ENCODE results near the gene LDB3.

LDB3 gene

DNA sequence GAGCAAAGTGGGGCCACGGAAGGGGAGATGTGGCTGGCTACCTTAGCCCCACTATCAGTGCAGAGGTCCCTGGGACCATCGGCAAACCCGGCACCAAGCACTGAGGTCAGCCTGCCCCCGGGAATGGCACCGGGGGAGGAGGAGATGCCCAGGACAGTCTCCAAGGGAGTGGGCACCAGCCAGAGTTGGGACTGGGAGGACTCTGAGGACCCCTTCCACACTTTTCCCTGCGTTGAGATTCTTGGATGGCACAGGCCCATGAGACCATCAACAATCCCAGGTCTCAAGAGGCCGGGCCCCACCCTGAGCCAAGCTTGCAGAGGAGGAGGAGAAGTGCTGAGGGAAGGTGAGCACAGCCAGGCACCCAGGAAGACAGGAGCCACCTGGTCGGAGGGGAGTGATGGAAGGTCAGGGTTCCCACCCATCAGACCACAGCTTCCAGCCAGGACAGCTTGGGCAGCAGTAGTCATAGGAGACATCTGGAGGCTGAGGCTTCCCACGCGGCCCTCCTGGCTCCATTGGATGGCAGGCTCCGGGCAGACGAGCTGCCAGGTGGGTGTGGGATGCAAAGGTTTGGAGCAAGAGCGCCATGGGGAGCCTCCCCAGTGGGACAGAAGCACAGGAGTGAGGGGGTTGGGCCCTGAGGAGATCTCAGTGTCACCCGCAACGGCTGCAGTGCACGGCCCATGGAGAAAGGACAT is 16.5 kb upstream of the LDB3 start:
- DNase-seq (ENCODE audit: low spot score) = peak; percentile 41

DNA sequence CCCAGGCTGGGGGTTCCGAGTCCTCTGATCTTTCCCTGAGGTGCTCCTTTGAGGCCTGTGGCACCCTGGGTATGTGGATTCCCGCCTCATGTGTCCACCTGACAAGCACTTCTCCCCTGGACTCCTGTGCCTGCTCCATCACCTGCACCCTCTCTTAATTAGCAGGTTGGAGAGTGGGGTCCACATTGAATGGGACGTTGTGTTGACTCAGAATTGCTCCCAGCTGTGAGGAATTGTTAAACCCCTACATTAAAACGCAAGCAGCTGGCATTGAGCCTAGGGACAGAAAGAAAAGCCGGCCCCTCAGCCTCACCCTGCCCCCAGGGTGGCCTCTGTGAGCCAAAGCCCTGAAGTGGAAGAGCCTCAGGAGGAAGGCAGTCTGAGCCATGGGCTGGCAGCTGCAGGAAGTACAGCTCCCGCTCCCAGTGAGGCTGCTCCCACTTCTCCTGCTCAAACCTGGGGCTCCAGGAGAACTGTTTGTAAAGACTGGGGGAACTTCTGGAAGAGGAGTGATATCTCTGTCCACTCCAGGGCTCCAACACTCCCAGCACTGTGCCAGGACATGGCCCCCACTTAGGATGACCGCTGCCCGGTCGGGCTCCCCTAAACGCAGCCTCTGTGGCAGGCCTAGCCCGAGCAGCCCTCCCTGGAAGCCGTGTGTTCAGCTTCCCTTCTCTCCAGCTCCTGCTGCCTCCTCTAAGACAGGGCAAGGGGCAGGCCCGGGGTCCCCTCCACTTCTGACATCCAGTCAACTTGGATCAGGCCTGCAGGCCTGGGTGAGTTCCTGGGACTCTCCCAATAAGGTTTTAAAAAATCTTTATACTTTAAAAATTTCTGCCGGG is 15.7 kb upstream of the LDB3 start:
- no peak for DNase-seq (ENCODE audit: low spot score)

DNA sequence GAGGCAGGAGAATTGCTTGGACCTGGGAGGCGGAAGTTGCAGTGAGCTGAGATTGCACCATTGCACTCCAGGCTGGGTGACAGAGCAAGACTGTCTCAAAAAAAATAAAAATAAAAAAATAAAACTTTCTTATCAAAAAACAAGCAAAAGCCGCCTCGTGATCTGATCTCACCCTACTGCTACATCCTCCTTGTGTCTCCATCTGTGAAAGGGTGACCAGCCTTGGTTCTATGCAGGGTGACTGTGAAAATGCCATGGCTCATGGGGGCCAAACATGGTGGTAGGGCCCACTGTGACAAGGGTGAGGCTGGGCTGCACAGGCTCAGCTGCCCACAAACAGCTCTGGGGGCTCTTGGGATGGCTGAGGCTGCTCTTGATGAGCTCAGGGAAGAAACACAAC is 14.9 kb upstream of the LDB3 start:
- DNase-seq (ENCODE audit: low spot score) = no peak

DNA sequence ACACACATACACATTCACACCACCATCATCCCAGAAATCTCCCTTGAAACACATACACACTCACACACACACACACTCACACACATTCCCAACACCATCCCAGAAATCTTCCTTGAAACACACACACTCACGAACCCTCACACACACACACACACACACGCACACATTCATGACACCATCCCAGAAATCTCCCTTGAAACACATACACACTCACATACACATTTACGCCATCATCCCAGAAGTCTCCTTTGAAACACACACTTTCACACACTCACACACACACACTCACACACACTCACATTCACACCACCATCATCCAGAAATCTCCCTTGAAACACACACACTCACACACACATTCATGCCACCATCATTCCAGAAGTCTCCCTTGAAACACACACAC is 14.3 kb upstream of the LDB3 start:
- DNase-seq (ENCODE audit: low spot score) = no peak

GRCh38 chr10:86654411-86655172 is 13.7 kb upstream of the LDB3 start, which contains the start of gene OPN4:
OPN4 (plus strand) TSS chr10:86654547; CDS start chr10:86654784, 237 bp downstream.
- no peak for DNase-seq (ENCODE audit: low spot score)

DNA sequence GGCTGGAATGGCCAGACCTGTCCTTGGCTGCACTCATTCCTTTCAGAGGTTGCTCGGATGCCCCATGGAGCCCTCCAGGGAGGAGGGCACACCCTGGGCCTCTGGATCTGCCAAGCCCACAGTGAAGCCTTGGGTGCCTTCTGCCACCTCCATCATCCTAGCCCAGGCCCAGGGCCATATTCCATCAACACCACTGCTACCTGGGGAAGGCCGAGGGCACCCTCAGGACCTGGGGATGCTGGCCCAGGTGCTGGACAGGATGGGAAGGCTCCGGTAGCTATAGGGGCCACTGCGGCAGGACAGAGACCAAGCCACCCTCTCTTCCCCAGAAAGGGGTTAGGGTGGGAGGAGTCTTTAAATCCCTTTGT is 13.2 kb upstream of the LDB3 start:
- DNase-seq (ENCODE audit: low spot score) = no peak

DNA sequence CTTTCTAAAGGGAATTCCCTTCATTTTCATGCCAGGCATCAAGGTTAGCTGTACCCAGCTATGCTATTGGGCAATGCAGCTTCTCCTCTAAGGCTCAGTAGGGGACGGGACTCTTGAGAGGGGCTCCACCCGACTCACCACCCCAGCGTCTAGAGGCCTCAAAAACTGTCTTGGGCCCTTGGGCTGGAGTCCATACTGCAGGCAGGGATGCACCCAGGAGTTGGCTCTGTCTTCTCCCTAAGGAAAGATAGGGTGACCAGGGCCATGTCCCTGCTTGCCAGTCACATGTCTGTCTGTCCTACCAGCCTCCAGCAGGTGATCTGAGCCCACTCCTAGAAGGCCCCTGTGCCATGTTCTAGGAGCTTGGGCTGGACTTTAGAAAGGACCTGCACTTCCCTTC is 12.7 kb upstream of the LDB3 start:
- DNase-seq (ENCODE audit: low spot score) = no peak

DNA sequence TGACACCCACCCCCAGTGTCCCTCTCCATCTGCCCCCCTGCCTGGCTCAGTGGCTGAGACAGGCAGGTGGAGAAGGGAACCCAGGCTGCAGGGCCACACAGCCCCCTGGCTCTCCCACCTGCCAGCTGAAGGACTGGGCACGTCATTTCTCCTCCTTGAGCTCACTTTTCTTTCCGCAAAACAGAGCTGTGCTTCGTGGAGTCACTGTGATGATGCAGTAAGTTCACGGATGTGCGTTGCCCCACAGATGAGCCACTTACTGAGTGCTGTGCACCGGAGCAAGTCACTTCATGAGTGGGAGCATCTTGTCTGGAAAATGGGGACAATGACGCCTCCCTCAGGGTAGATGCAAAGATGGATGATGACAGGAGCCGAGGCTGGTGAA is 11.3 kb upstream of the LDB3 start:
- no peak for DNase-seq (ENCODE audit: low spot score)

- DNase-seq (ENCODE audit: low spot score) = no peak
These were observed 10.8 kb upstream of the LDB3 start for GRCh38 chr10:86657396-86658011.

DNA sequence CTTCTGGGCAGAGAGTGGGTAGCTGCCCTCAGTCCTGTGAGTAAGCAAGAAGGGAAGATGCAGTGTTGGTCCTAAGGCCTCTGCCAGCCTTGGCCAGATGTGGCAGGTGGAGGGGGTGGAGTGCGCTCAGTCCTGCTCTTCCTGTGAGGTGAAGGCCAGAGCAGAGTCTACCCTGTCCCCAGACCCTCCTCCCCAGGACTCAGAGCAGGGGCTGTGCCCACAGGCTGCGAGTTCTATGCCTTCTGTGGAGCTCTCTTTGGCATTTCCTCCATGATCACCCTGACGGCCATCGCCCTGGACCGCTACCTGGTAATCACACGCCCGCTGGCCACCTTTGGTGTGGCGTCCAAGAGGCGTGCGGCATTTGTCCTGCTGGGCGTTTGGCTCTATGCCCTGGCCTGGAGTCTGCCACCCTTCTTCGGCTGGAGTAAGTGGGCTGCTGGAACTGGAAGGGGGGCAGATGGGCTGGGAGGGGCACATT is 10.0 kb upstream of the LDB3 start:
- no peak for DNase-seq (ENCODE audit: low spot score)

GRCh38 chr10:86658751-86659150 is 9.6 kb upstream of the LDB3 start:
- DNase-seq (ENCODE audit: low spot score) = no peak

DNA sequence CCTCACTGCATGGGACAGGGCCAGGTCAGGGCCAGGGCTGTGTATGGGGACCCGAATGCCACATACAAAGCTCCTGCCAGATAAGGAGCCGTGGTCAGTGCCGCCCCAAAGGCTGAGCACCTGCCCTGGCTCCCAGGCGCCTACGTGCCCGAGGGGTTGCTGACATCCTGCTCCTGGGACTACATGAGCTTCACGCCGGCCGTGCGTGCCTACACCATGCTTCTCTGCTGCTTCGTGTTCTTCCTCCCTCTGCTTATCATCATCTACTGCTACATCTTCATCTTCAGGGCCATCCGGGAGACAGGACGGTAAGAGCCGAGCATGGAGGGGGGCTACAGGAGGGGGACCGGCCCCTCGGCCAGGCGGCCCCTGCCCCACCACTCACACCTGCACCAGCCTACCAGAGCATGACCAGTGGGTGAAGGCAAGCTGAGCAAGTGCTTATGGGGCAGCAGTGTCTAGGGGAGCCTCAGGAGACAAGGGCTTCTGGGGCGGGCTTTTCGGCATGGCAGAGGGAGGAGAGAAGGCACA is 9.1 kb upstream of the LDB3 start:
- no peak for DNase-seq (ENCODE audit: low spot score)

DNA sequence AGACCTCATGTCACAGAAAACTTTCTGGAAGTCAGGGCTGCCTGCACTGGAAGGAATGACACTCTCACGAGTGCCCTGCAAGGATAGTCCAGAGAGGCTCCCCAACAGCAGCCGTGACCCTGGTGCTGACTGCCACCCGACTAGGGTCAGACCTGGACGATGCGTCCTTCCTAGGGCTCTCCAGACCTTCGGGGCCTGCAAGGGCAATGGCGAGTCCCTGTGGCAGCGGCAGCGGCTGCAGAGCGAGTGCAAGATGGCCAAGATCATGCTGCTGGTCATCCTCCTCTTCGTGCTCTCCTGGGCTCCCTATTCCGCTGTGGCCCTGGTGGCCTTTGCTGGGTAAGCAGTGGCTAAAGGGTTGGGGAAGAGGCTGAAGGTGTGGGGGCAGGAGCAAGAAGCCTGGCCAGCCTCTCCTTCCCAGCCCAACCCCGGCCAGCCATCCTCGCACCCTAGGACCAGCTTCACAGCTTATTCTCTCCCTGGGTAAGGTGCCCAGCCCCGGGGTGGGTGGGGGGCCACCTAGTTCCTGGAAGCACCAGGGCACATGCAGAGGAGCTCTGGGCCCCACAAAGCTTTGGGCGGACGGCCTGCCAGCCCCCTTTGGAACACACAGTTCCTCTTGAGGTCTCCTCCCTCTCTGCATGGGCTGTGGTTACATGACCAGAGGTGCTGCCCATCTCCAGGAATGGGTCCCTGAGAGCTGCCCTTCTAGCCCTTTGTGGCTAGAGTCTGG is 8.4 kb upstream of the LDB3 start:
- no peak for DNase-seq (ENCODE audit: low spot score)

- no peak for DNase-seq (ENCODE audit: low spot score)
These were observed 6.9 kb upstream of the LDB3 start for GRCh38 chr10:86661161-86662025.

GRCh38 chr10:86662186-86663045 is 5.9 kb upstream of the LDB3 start:
- no peak for DNase-seq (ENCODE audit: low spot score)

GRCh38 chr10:86663046-86663345 is 5.3 kb upstream of the LDB3 start:
- no peak for DNase-seq (ENCODE audit: low spot score)

GRCh38 chr10:86663576-86664339 is 4.6 kb upstream of the LDB3 start:
- no peak for DNase-seq (ENCODE audit: low spot score)

DNA sequence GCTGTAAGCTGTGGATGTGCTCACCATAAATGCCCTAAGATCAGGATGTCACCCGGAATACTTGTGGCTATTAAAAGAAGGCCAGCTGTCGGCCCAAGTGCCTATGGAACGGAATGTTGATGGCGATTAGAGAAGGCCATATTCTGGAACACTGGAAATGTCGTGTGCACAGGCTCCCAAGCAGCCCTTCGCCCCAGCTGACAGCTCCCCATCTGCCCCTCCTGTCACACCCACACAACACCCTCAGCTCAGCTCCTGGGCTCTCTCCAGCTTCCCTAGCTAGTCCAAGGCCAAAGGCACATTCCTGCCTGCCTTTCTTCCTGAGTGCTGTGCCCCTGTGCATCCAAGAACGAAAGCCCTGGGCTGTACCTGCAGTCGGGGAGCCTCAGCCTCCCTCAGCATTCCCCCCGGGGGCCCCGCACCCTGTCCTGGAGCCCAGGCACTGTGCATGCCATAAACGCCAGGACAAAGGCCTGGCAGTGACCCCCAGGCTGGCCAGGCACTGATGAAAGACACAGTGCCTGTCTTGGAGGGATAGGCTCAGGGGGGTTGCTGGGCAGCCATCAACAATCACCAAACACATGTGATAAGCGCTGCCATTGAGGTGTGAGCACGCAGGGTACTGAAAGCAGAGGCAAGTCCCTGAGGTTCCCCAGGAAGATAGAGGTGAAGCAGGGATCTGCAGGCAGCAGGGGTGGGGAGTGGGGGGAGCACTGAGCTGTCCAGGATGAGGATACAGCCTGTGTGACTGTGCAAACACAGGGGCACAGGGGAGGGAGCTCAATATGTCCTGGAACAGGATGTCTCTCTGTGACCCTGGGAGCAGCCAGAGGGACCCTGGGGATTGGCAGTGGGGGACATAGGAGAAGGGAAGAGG is 3.7 kb upstream of the LDB3 start:
- no peak for DNase-seq (ENCODE audit: low spot score)

Data from ecto neural progenitor cell (in vitro differentiated cells).